NCI-H1105 (cell line): Measurements from ENCODE around the gene VPS52.
A peak's percentile ranks its signal among the peaks of the same experiment; 100 is the strongest.
"Not testable (repeated sequence)": the region's sequence is repeated elsewhere in the genome, so short reads cannot be mapped to it uniquely, and the experiment has no call there.

Experiments
- DNase-seq: peaks from one replicate; lab custom pipeline; 2025; lab: John Stamatoyannopoulos, UW

The VPS52 gene

GRCh38 chr6:33280539-33280938, 8.9 kb upstream of the VPS52 start:
- DNase-seq: no peak

GRCh38 chr6:33279971-33280511, 8.4 kb upstream of the VPS52 start:
- DNase-seq: peak; percentile 26

GRCh38 chr6:33279257-33279695, 7.6 kb upstream of the VPS52 start:
- no peak for DNase-seq

GRCh38 chr6:33278810-33279209, 7.1 kb upstream of the VPS52 start:
- DNase-seq: no peak

GRCh38 chr6:33278392-33278741, 6.7 kb upstream of the VPS52 start:
- no peak for DNase-seq

GRCh38 chr6:33277663-33278391, 6.2 kb upstream of the VPS52 start:
- DNase-seq: no peak

GRCh38 chr6:33276864-33277662, 5.4 kb upstream of the VPS52 start, which contains the start of gene B3GALT4:
B3GALT4 (plus strand) TSS chr6:33277123; CDS start chr6:33277420, 297 bp downstream.
- DNase-seq: peak; percentile 89

- no peak for DNase-seq
These were observed 4.8 kb upstream of the VPS52 start for GRCh38 chr6:33276581-33276863.

- not testable (repeated sequence) for DNase-seq
These were observed 4.3 kb upstream of the VPS52 start for GRCh38 chr6:33275795-33276580.

GRCh38 chr6:33273924-33274902, 2.5 kb upstream of the VPS52 start:
- DNase-seq: no peak

- DNase-seq: no peak
These were observed 1.6 kb upstream of the VPS52 start for GRCh38 chr6:33273129-33273923.

GRCh38 chr6:33272275-33273128, 826 bp upstream of the VPS52 start:
- DNase-seq: no peak

GRCh38 chr6:33271117-33271467, 584 bp downstream of the VPS52 start:
- DNase-seq: no peak

GRCh38 chr6:33264015-33264414, 7.7 kb downstream of the VPS52 start:
- no peak for DNase-seq

- not testable (repeated sequence) for DNase-seq
These were observed 9.2 kb downstream of the VPS52 start for GRCh38 chr6:33262490-33262889.

- DNase-seq: no peak
These were observed 12.6 kb downstream of the VPS52 start for GRCh38 chr6:33259032-33259431.

GRCh38 chr6:33254591-33254990, 17.1 kb downstream of the VPS52 start:
- no peak for DNase-seq

- no peak for DNase-seq
These were observed 18.9 kb downstream of the VPS52 start for GRCh38 chr6:33252759-33253158.

- DNase-seq: no peak
These were observed 20.2 kb downstream of the VPS52 start for GRCh38 chr6:33251395-33252012.
